ENCODE results near the gene RSPRY1.

- TF ChIP-seq NFRKB (IDR thresholded peaks at IDR 0.05) (no peak), SP1 (IDR thresholded peaks at IDR 0.05) (no peak), CTBP1 (IDR thresholded peaks at IDR 0.05; ENCODE audit: borderline replicate concordance) (no peak), HDGF (IDR thresholded peaks at IDR 0.05; ENCODE audit: borderline replicate concordance) (no peak), L3MBTL2 (conservative IDR thresholded peaks at IDR 0.05) (no peak), FOXM1 (IDR thresholded peaks at IDR 0.05; ENCODE audit: borderline replicate concordance) (no peak)
Observed at GRCh38 chr16:57253466-57253865, 67.3 kb downstream of the RSPRY1 start.
